Measurements from ENCODE around the gene PMEPA1. TPM values are rescaled to one million over a fixed set of nuclear protein-coding genes. Genes with fewer than 3 reads are reported as not detected.
A peak's percentile ranks its signal among the peaks of the same experiment; 100 is the strongest.

PMEPA1 gene
- total RNA-seq, 1 experiment from 2014 or later, result 12.2 TPM

- no peak for DNase-seq (ENCODE audit: low read depth)
These were observed 27.0 kb upstream of the PMEPA1 start for GRCh38 chr20:57736738-57737347.

GRCh38 chr20:57735831-57736737, 26.3 kb upstream of the PMEPA1 start:
- DNase-seq (ENCODE audit: low read depth), result no peak

- DNase-seq (ENCODE audit: low read depth), result no peak
These were observed 24.9 kb upstream of the PMEPA1 start for GRCh38 chr20:57734754-57735153.

- no peak for DNase-seq (ENCODE audit: low read depth)
These were observed 22.4 kb upstream of the PMEPA1 start for GRCh38 chr20:57732226-57732625.

- DNase-seq (ENCODE audit: low read depth), result no peak
These were observed 18.9 kb upstream of the PMEPA1 start for GRCh38 chr20:57728762-57729161.

GRCh38 chr20:57727863-57728262, 18.0 kb upstream of the PMEPA1 start:
- no peak for DNase-seq (ENCODE audit: low read depth)

GRCh38 chr20:57725636-57726035, 15.8 kb upstream of the PMEPA1 start:
- no peak for DNase-seq (ENCODE audit: low read depth)

GRCh38 chr20:57724610-57725405, 15.0 kb upstream of the PMEPA1 start:
- no peak for DNase-seq (ENCODE audit: low read depth)

GRCh38 chr20:57723816-57724215, 14.0 kb upstream of the PMEPA1 start:
- no peak for DNase-seq (ENCODE audit: low read depth)

- DNase-seq (ENCODE audit: low read depth), result no peak
These were observed 10.1 kb upstream of the PMEPA1 start for GRCh38 chr20:57719951-57720350.

- peak; percentile 98 for DNase-seq (ENCODE audit: low read depth)
These were observed 8.7 kb upstream of the PMEPA1 start for GRCh38 chr20:57718490-57719009.

GRCh38 chr20:57717797-57718196, 8.0 kb upstream of the PMEPA1 start:
- DNase-seq (ENCODE audit: low read depth), result no peak

GRCh38 chr20:57716901-57717300, 7.1 kb upstream of the PMEPA1 start:
- DNase-seq (ENCODE audit: low read depth), result no peak

- DNase-seq (ENCODE audit: low read depth), result no peak
These were observed 6.4 kb upstream of the PMEPA1 start for GRCh38 chr20:57716202-57716601.

- no peak for DNase-seq (ENCODE audit: low read depth)
These were observed 5.6 kb upstream of the PMEPA1 start for GRCh38 chr20:57715268-57715904.

GRCh38 chr20:57714409-57715267, 4.8 kb upstream of the PMEPA1 start:
- DNase-seq (ENCODE audit: low read depth), result peak; percentile 80

GRCh38 chr20:57713951-57714350, 4.1 kb upstream of the PMEPA1 start:
- DNase-seq (ENCODE audit: low read depth), result no peak

- no peak for DNase-seq (ENCODE audit: low read depth)
These were observed 3.7 kb upstream of the PMEPA1 start for GRCh38 chr20:57713505-57713903.

- DNase-seq (ENCODE audit: low read depth), result no peak
These were observed 3.2 kb upstream of the PMEPA1 start for GRCh38 chr20:57712851-57713504.

- no peak for DNase-seq (ENCODE audit: low read depth)
These were observed 2.5 kb upstream of the PMEPA1 start for GRCh38 chr20:57712341-57712740.
